AG08396 (cell line): ENCODE measurements around the gene KCNJ15.
A peak's percentile ranks its signal among the peaks of the same experiment; 100 is the strongest.
"Not testable (repeated sequence)": the region's sequence is repeated elsewhere in the genome, so short reads cannot be mapped to it uniquely, and the experiment has no call there.

Experiments
- DNase-seq: peaks from one replicate; pipeline ENCODE4 v3.0.0; 2012; ENCODE audit warnings: low spot score, mixed read lengths

Gene KCNJ15

DNA sequence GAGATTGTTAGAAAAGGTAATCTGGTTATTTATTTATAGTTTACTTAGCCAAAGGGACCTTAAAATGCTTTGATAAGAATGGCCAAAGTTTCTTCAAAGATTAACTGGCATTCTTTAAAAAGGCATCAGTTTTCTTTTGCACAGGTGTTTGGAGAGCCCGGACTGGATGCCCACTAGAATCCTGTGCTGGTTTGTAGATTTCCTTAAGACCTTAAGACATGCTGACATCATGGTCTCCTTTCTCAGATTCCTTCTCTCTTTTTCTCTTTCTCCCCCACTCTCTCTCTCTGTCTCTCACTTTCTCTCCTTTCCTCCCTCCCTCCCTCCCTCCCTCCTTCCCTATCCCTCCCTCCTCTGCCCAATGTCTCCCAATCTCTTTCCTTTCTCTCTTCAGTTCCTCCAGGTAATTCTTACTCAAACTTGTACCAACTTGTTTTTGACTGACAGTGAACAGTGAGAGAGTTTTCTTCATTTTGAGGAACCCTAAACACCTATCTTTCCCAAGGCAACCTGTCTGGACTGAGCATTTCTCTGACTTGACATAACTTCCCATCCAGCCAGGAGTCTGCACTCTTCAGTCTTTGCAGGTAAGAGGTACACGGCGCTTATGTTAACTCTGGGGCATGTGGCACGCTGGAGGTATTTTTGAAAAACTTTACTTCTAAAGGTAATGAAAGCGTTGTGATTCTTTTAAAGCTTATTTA is at the start of gene KCNJ15:
Gene KCNJ15 (plus strand): TSS at position 393 of the 704 bp plus-strand sequence. CDS start 42,271 bp downstream, outside the sequence.
- DNase-seq = no peak

DNA sequence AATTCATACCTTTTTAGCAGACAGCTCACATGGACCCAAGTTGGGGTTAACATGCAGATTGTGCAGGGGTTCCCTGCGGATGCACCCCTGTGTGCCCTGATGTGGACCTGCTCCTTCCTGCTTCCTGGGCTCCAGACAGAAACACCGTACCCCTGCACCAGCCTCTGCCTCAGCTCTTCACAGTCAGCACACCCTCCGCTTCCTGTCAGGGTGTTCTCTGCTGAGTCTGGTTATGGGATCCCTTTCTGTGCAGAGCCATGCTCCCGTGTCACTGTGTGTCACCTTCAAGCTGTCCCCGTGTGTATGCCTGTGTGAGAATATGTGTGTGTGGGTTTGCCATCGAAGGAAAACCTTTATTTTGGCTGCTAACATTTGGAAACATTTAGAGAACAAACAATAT is 48.7 kb upstream of the KCNJ15 start:
- no peak for DNase-seq

DNA sequence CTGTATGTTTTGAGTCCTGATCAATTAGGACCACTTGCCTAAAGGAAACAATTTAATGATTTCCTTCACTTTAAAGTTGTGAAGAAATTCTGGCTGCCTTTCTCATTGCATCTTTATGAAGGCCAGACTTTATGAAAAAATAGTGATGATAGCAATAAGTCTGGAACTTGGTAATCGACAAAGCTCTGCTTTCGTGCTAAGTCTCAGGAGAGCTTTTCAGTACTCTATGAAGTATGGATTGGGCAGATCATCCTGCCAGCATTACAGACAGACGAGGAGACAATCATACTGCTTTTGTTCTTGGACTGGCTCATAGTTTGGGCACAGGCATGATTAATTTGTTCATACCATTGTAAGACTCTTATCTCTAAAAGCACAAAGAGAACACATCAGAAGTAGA is 45.5 kb upstream of the KCNJ15 start:
- no peak for DNase-seq

DNA sequence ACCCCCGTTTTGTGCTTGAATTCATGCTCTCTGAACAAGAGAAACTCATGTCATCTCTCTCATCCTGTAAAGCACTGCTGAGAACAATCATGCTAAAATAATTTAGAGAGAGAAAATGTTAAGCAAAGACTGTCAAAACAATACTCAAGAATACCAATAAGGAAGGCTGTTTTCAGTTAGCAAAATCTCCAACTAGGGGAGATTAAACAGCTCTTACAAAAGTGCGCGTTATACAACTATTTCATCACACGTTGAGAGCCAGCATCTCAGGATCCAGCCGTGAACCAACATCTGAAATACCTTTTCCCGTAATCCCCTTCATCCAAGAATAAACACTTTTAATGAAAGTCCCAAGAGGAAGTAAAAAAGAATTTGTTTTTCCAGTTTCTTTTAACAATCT is 44.1 kb upstream of the KCNJ15 start:
- no peak for DNase-seq

DNA sequence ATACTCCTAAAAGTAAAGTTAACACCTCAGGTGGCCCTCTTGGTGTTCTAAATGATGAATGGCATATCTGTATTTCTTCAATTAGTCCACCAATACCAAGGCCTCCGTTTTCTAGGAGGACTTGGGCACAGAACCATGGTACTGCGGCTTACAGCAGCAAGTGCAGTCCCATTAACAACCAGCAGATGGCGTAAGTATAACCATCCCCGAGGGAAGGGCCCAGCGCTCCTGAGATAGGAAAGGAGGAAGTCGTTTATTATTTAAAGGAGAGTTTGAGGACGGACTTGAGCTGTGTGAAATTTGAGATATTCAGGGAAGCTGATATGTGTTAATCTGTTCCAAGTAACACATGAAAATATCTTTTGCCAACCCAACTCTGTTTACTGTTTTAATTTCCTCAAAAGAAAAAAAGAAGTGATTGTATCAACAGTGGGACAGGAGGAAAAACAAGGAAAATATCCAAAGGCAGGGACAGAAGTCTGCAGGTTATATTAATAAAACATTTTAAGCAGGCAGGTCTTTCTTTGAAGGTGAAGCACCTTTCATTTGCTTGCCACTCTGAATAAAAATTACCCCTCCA is 37.7 kb upstream of the KCNJ15 start:
- DNase-seq = peak; percentile 77

DNA sequence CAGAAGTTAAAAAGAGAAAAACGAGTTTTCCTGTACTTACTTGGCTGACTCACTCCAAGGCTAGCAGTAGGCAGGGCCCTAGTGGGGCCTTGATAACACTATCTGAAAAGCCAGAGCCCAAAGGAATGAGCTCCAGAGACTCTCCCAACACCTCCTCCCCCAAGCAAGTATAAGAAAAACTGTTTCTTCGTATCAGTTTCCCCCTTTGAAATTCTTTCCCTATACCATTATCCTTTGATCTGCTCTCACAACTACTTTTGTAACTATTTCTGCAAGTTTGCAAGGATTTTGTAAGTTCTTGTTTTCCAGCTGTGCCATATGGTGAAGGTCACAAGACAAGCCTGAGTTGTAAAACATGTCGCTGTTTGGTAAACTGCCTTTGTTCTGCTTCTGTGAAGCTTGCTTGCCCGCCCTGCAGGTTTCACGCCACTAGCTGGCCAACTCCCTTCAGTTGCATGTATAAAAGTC is 36.5 kb upstream of the KCNJ15 start:
- no peak for DNase-seq

DNA sequence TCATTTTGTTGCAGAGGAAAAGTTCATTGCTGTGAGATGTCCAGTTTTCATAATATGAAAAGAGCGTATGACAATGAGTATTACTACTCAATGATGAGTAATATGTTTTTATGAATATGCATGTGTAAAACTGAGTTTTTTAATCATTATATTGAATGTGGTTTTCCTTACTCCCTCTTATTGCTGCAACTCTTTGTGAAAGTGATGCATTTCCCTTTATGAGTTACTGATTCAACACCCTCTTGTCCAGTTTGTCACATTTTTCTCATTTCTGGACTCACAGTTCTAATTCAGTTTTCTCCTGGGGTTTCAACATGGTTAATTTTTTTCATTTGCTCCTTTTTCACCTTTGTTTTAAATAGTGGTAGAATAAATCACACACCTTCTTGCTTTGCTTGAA is 35.2 kb upstream of the KCNJ15 start:
- no peak for DNase-seq

DNA sequence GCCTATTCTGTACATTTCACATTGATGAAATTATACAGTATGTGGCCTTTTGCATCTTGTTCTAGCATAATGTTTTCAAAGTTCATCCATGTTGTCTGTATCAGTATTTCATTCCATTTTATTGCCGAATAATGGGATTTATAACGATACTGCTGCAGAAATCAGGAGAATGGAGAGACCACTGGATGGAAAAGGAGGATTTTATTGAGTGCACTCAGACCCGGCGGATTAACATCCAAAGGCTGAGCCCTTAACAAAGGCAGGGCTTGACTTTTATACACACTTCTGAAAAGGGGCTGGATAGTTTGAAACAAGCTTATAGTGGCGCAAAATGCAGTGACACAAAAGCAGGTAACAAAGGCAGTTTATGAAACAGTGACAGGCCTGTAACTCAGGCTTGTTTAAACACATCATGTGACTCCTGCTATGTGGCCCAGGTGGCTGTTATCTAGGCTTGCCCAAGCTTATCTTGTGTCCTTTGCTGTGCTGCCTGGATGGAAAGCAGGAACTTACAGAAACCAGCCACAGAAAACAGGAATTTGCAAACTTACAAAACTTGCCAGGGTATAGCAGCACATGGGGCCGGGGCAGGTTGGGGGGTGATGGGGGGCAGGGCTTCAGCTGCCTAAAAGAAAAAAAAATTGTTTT is 32.8 kb upstream of the KCNJ15 start:
- DNase-seq = no peak

DNA sequence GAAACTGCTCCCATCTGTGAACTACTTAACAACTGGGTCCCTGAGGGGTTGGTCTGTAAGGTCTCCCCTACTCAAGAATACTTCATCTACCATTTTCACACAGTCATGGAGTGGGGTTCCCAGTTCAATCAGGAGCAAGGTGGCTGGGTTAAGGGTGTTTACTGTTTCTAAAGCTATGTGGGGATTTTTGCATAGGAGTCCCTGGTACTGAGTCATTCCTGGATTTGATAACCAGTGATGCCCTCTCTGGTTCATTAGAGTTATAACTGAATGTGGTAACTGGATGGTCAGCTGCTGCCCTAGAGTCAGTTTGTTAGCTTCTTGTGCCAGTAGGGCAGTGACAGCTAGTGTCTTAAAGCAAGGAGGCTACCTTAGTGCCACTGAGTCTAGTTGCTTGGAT is 29.4 kb upstream of the KCNJ15 start:
- DNase-seq = no peak

DNA sequence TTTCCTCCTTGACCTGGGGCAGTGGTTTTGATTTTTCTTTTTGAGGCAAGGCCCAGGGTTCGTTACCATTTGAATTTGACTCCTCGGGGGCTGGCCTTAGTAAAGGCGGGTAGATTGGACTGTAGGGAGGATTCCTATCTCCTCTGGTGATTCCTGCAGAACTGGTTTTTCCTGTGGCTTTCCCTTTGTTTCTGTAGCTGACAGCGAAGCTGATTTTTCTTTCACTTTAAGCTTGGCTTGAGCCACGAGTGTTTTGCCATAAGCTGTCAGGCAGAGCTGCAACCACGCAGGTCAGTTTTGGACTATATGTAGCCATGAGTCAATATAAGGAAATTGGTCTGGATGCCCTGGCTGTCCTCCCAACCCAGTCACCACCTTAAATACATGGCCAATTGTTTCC is 28.7 kb upstream of the KCNJ15 start:
- DNase-seq = no peak

DNA sequence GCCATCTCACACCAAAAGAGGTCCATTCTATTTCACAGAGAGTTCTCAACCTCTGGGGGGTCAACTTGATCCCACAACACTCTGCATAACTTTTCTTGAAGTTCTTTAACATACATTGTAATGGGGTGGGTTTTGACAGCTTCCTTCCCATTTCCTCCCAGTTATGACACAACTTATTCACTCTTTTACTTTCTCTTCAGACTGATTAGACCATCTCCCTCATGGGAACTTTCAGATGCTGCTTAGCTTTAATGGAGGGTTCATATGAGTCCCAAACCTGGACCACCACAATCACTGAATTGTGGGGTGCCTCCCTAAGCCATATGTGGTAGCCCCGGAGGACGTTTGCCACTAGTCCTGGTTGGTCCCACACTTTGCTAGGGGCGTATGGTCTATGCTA is 28.3 kb upstream of the KCNJ15 start:
- DNase-seq = no peak

DNA sequence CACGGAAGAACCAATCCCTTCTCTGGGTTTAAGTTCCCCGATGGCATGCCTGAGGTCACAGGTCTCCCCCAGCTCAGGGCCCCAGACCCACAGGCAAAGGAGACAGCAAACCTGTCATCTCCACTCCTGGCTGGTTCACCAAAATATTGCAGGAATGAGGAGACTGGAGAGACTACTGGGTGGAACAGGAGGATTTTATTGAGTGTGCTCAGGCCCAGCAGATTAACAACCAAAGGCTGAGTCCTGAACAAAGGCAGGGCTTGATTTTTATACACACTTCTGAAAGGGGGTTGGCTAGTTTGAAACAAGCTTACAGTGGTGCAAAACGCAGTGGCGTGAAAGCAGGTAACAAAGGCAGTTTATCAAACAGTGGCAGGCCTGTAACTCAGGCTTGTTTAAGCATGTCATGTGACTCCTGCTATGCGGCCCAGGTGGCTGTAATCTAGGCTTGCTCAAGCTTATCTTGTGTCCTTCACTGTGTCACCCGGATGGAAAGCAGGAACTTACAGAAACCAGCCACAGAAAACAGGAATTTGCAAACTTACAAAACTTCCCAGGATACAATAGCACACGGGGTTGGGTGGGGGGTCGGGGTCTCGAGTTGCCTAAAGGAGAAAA is 27.4 kb upstream of the KCNJ15 start:
- no peak for DNase-seq

DNA sequence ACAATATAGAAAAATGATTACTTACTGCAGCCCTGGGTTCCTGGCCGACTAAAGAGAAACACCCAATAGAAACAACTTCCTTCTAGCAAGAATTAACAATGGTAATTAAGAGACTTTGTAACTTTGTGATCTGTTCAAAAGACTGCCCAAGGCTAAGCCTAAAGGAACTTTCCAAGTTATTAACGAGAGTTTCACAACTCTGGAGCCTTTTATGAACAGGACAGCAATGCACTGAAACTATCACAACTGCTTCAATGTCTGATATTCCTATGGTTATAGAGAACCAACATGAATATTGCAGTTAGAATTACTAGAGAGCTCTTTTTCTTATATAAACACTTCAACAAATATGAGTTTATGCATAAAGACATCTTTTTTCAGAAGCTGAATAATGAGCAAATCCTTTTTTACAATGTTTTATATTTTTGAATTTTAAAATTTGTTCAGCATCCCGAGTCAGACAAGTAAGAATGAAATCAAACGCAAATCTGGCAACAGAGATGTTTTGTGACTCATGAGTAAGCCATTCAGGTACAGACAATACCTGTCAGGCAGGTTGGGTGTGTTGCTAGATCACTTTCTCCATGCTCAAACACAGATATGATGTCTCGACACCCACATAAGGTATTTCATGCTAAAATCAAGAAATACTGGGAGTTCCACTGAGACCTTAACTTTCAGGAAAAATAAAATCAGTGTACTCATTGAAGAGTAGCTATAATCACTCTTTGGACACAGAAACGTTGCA is 22.2 kb upstream of the KCNJ15 start:
- DNase-seq = no peak

DNA sequence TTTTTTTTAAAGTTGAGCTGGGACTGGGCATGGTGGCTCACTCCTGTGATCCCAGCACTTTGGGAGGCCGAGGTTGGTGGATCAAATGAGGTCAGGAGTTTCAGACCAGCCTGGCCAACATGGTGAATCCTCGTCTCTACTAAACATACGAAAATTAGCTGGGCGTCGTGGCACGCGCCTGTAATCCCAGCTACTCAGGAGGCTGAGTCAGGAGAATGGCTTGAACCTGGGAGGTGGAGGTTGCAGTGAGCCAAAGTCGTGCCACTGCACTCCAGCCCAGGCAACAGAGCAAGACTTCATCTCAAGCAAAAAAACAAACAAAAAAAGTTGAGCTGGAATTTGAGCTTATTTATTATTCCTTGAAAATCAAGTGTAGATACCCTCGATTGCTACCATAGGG is 21.5 kb upstream of the KCNJ15 start:
- DNase-seq = not testable (repeated sequence)

DNA sequence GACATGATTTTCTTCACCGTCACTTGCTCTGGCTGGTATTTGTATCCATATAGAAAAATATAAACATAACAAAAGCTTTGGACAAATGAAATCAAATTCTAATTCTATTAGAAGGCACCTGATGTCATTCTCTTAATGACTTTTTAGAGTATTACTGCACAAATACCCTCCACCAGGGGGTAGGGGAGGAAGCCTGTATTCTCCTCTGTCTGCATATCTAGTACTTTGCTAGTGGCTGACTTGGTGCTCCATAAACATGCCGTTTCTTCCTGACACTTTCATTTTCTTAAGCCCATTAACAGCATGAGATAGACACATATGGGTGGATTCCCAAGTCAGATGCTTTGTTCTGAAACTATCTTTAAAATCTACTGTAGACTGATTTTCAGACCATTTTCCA is 20.6 kb upstream of the KCNJ15 start:
- DNase-seq = no peak

DNA sequence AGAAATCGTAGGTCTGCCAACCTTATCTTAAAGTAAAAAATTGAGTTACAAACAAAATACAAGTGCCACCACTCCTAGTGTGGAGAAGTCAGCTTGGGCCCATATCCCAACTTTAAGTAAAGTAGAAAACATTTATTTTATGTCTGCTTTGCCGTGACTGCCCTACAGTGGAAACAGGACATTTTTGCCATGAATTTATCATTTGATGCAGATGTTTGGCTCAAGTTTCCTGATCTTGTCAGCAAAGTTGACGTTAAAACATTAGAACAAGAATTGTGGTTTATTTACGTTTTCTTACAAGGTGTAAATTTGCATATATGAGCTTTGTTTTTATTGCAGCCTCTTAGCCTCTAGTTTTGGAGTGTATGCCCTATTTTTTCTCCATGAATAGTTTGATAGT is 17.1 kb upstream of the KCNJ15 start:
- DNase-seq = no peak

DNA sequence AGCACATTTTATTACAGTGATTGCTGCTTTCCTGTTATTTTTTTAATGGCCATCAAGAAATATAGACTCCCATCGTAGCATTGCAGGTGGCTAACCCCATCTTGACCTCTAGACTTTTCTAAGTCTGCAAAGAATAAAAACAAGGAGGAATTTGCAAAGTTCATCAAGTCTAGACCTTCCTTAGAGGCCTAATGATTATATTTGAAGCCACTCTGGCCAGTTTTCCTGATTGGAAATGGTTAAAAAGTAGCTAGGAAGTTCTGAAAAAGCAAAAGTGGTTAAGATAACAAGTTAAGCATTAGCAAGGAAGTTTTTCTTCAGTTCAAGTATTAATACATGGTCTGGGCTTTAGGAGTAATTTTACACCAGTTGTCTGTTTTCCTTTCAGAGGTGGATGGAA is 16.7 kb upstream of the KCNJ15 start:
- DNase-seq = no peak

DNA sequence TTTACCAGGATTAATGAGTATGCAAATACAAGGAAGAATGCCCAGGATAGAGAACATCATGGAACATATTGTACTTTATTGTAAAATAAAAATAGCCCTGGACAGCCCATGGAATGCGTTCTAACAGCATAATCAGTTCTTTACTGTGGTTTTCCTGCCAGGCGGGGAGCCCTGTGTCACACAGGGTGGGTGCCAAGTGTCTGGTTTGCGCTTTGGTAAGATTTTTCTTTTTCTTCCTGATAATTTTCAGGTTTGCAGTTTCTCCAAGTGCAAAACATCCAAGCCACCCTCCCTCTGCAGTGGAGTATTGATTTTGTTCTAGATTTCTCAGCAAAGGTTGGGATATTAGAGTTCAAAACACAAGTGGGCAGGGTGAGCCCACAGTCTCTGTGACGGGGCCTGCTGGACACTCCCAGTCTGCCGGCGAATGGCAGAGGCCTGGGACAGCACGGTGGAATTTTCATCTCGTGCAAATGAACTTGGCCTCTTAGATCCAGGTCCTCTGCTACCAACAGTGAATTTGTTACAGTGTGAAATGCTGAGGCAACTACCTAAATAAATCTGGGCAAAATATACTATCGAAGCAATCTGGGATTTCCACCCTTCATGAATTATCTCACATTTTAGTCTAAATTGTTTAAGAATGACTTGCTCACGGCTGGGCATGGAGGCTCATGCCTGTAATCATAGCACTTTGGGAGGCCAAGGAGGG is 15.6 kb upstream of the KCNJ15 start:
- DNase-seq = no peak

DNA sequence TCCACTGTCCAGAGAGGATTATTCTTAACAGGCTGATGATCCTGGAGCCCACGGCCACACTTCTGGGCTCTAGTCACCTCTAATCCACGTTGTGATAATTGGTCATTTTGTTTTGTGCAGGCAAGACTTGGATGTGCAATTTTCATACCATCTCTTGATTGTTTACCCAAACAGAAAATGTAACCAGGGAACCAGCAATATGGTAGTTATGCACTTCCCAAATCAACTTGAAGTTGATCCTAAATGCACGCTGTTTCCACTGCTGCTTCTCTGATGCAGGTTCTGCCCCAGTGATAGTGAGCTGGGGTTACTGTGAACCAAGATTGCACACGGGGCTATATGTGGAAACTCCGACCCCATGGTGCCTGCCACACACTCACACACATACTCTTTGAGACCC is 14.7 kb upstream of the KCNJ15 start:
- DNase-seq = no peak

DNA sequence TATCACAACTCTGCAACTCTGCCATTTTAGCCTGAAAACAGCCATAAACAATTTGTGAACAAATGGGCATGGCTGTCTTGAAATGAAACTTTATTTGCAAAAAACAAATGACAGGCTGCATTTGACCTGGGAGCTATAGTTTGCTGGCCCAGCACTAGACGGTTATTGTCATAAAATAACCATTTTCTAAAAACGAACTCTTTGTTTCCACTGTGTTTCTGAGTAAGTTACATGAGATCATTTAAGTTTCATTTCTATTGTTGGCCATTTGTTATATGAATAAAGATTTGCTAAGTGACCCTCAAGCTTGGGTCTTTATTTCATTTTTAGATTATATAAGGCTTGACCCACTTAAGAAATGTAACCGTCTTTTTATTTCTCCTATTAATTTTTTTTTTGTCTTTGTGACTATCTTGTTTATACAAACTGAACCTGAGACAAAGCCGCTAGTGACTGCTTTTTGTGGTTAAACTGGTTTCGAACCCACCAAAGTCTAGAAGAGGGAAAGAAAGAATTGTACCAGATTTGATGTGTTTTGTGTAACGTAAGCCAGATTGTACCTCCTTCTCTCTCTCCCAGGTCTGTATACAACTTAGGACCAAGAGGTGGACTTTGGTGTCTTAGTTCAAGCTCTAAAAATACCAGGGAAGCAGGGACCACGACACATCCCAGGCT is 12.9 kb upstream of the KCNJ15 start:
- no peak for DNase-seq

DNA sequence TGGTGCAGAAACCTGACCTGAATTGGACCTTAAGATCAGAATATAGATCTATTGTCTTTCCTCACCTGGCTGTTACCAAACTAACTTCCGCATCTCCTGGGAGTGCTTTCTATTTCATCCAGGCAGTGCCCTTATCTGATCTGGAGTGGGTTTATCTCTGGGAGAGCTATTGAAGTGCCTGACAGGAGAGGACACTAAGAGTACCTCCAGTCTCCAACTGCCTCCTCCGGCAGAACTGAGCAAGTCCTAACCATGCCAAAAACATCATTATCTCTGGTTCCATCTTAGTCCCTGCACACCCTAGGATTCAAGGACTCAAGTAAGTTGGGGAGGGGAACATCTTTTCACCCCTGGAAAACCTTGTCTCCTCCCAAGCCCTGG is 12.4 kb upstream of the KCNJ15 start:
- DNase-seq = no peak
